ENCODE measurements around the gene PLEKHM3.
"Not testable (repeated sequence)": the region's sequence is repeated elsewhere in the genome, so short reads cannot be mapped to it uniquely, and the experiment has no call there.

The PLEKHM3 gene

DNA sequence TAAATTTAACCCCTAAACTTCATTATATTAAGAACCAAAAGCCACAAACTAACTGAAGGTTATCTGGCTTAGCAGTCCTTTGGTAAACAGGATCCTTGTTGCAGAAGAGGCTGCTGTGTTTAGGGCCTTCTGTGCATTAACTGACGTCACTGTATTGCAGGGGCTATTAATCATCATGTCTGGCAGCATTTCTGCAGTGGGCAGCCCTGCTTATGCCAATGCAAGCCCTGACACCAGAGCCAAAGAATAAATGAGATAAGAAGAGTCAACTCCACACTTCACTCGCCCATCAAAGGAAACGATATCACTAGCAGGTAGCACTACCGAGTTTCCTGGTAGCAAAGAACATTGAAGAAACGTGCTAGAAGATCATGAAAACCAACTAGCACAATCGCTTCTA is 110.6 kb downstream of the PLEKHM3 start:
- DNase-seq = no peak

DNA sequence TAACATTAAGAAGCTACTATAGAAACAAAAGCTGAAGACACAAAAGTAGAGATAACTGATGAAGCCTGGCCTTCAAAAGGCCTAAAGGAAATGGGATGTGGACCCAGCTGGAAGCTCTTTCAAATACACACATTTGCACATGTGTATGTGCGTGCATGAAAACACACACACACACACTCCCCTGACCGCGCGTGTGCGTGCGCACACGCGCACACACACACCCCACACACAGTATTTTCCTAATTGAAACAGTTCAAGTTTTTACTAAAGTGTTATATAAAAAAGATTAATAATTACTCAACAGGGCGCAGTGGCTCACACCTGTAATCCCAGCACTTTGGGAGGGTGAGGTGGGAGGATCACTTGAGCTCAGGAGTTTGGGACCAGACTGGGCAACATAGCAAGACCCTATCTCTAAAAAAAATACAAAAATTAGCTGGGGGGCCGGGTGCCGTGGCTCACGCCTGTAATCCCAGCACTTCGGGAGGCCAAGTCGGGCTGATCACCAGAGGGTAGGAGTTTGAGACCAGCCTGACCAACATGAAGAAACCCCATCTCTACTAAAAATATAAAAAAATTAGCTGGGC is 111.5 kb downstream of the PLEKHM3 start:
- DNase-seq = no peak

DNA sequence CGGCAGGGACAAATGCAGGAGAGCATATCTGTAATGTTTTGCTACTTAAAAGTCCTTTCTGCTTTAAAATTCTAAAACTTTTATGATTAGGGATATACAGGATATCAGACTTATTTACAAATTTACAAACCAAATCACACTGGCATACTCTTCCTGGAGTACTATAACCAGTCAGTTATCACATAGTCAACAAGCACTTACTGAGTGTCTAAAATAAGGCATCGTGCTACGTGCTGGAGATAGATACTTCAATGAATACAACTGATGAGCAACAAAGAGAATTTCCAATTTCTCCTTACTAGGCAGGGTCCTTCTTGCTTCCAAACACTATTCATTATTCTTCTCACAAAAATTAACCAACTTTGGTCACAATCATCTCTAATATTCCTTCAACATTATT is 113.5 kb downstream of the PLEKHM3 start:
- no peak for DNase-seq

DNA sequence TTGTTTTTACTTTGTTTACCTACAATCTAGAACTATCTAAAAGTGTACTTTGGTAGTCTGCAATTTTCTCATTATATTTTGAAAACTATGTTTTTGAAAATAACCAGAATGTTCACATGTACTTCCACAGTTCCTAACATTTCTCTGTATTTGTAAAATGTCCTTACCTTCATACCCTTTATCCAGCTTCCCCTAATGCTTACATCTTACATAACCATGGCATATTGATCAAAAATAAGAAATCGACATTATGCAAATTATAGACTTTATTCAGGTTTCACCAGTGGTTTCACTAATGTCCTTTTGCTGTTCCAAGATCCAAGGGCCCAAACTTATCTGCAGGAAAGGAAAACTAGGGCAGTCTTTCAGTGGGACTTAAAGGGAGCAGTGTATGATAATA is 114.1 kb downstream of the PLEKHM3 start:
- no peak for DNase-seq

DNA sequence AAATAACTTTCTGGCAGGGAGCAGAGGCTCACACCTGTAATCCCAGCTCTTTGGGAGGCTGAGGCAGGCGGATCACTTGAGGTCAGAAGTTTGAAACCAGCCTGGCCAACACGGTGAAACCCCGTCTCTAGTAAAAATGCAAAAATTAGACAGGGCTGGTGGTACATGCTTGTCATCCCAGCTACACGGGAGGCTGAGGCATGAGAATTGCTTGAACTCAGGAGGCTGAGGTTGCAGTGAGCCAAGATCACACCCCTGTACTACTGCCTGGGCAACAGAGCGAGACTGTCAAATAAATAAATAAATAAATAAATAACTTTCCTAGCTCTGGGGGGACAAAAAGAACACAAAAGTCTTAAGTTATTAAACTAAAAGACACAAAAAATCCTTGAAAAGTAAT is 118.8 kb downstream of the PLEKHM3 start:
- DNase-seq = not testable (repeated sequence)

DNA sequence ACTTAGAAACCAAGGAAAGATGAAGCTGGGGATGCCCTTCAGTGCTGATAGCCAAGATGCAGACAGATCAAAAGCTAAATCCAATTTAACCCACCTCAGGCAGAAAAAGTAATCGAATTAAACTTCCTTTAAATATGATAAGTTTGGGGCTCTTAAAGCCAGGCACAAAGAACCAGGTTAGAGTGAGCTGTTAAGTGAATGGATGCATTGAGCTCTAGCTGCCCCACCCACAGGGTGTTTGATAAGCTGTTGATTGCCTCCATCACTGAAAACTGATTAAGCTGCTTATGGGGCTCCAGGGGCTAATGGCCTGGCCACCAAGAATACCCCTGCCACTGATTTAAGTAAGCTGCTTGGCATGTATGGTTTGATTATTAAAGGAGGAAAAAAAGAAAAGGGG is 119.8 kb downstream of the PLEKHM3 start:
- DNase-seq = no peak

DNA sequence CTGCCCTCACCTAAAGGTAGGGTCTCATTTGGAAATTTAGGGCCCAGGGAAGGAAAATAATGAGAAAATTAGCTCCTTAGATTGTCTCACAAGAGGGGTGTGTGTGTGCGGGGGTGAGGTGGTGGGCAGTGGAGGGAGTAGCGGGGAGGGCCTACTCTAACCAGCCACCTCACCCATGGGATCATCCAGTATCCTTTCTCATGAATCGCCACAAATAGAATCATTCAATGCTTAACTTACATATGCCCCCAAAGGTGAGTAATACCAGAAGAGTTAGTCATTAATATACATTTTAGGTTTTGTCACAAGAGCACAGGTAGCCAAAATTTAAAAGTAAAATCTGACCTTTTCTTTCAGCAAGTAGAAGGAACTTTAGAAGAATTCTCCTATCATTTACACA is 122.1 kb downstream of the PLEKHM3 start:
- DNase-seq = no peak

DNA sequence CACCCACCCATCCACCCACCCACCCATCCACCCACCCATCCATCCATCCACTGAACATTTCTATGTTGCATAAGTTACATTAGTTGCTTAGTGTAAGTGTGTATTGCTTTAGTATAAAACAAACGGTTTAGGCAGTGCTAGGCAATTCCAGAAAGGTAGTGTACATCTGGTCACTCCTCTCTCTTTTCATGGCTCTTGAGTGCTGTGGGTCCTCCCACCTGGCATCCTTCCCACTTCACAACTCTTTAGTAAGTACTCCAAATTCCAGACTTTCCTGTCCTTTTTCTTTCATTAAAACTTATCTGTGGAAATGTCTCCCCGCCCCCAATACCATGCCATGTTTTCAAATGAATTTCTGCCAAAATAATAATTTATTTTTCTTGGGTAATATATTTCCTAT is 122.5 kb downstream of the PLEKHM3 start:
- DNase-seq = no peak

DNA sequence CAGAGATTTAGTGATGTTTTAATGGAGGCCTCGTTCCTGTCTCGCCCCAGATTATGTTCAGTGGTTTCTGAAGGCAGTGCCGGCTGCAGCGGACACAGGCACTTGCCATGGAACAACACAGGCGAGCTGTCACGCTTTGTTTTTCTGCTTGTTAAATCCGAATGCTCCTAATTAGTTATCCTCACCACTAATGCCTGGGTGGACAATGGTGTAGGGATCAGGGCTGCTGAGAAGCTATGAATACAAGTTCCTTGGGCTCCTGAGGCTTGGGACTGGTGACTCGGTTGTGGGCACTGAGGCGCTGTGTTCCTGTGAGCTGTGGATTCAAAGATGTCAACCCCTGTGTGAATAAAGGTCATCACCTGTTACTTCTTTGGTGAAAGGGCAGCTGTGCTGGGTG is 123.5 kb downstream of the PLEKHM3 start:
- no peak for DNase-seq

DNA sequence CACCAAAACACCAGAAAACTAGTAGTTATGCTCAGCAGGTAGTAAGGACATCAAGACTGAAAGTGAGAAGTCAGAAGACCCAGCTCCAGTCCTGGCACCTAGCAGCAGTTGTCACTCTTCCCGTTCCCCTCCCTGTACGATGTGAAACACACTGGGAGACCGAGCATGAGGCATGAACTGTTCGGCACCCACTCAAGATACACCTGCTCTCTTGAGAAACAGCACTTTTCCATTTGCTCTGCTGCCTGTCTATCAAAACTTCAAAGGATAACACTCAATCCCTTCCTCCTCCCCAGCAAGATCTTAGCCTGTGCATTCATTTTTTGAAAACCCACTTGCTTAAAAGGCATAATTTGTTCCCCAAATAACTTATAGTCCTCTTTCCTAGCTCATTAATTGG is 123.9 kb downstream of the PLEKHM3 start:
- no peak for DNase-seq

DNA sequence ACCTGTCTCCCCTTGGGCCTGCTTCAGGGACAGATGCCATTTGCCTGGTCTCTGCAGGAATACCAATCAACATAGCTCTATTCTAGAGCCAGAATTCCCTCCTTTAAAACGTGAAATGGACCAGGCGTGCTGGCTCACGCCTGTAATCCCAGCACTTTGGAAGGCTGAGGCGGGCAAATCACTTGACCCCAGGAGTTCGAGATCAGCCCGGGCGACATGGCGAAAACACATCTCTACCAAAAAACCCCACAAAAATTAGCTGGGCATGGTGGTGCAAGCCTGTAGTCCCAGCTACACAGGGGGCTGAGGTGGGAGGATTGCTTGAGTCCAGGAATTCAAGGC is 127.0 kb downstream of the PLEKHM3 start:
- DNase-seq = no peak

DNA sequence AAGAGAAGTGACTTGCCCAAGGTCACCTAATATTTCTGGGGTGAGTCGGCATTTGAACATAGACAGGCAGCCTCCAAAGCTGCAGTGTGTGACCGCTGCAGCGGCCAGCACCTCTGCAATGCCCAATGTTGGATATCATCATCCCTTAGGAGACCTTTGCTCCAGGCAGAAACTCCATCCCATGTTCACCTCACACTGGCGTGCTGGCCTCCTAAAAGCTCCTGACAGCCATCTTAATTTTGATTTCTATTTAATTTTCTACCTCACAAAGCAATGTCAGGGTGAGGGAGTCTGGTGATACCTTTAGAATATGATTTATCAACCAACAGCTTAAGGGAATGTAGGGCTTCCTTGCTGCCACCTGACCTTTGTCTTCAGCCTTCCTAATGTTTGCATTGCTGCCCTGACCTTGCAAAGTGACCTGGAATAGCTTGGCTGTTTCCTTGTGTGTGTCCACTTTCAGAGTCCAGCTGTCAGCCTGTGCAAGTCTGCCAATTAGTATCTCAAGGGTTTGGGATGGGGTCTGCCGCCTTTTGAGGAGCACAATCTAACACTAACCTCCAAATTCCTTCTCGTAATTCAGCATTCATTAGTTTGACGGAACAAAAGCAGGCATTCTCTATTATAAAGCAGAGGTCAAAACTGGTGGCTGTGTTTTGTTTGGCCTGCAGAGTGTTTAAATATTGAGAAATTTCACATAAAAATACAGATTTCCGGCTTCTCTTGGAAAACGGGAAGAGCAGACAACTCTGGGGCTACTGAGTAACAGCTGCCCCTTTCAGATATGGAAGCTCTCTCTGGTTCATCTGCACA is 127.6 kb downstream of the PLEKHM3 start:
- DNase-seq = no peak

DNA sequence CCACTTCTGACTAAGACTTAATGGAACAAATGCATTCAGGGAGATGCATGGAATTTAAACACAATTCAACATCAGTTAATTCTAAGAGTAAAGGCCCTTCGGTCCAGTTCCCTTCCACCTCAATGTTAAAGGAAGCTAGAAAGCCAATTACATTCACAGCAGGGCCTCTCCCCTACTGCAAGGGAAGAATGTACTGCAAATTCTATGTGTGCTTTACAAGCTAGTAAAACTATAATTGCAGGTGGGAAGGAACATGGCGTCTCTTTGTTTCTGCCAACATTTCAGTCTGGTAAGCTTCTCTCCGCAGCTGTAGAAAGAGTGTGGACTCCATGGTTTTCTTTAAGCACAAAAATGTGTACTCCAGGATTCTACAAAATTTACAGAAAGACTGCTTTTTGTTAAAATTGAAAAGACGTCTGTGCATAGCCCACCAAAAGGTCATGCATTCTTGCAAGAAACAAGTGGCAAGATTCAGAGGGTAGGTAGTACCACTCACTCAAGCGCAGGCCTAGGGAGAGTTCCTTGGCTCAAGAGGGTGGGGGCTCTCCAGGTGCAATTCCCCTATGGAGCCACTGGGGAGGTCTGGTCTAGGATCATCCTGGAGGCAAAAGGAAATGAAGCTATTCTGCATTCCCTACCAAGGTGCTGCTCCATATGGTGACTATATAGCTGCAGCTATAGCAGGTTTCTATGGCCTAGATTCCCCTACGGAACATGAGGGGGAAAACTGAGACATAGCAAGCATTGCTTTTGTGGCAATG is 128.6 kb downstream of the PLEKHM3 start:
- DNase-seq = no peak

DNA sequence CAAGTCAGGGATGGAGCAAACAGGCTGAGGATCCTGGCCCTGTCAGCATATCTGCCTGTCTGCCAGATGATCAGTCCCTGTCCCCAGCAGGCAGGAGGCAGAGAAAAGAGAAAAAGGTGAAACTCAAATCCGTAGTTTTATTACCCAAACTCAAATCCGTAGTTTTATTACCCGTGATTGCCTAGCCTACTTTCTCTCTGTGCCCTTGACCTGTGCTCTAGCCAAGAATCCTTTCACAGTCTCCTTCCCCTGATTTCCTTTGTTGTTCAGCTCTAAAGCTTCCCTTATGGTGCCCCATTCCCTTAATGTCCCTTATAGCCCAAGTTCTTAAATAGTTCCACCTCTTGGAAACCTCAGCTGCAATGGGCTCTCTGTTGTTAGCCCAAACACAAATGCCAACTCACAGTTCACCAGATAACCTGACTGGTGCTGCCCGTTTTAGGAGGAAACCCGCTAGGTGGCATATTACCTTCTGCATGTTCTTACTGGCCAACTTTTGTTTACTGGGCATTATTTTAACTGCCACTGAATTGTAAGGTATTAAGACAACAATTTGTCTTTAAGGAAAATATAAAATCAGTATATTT is 130.0 kb downstream of the PLEKHM3 start:
- no peak for DNase-seq

DNA sequence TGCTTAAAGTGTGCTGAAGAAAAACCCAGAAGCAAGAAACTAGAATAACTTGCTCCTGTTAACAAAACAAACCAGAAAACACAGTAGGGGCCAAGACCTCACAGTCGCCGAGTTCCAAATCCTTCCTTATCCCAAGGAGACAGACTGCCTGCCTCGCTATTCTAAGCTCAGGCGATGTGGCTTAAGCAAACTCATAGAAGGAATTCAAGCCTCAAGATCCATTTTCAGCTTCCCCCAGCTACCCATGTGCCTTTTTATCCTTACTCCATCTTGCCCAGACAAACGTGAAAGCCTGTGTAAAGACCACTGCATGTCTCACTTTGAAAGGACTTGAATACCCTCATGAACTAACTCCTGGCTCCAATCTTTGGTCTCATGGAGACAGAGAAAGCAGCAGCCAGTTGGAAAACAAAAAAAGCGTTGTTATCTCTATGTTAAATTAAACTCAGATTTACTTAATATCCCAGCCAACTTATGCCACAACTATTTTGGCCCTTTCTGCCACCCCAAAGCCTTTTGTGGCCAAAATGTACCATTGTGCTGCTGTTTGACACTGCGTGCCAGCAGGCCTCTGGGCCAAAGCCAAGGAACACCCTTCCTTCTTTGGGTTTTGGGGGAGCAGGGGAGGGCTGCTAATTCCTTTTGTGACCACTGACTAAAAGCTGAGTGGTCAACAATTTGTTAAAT is 132.5 kb downstream of the PLEKHM3 start:
- DNase-seq = no peak

DNA sequence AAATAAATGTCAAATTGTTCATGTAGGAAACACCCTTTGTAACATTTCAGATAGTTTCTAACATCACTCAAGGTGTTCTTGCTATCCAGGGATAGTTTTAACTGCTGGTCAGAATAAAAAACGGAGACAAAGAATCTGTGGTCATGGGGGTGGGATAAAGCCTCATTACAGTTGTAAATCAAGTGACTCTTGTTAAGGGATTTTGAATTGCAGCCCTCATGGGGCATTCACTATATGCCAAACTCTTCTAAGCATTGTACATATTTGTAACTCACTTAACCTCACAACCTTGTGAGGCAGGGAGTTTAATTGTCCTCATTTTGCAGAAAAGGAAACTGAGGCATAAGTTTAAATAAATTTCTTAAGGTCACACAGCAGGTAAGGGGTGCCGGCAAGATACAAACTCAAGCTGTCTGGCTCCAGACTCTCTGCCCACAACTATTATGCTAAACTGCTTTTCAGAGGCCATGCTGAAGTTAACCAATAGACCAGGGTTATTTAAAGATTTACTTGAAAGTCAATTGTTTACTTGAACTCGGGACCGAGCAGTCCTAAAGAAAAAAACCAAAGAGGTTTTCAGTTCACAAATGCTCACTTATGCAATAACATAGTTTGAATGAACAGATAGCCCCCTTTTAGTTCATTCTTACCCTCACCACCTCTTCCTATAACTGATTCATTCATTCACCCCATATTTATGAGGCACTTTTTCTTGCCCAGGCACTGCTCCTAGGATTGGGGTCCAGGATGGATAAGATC is 134.1 kb downstream of the PLEKHM3 start:
- DNase-seq = no peak

DNA sequence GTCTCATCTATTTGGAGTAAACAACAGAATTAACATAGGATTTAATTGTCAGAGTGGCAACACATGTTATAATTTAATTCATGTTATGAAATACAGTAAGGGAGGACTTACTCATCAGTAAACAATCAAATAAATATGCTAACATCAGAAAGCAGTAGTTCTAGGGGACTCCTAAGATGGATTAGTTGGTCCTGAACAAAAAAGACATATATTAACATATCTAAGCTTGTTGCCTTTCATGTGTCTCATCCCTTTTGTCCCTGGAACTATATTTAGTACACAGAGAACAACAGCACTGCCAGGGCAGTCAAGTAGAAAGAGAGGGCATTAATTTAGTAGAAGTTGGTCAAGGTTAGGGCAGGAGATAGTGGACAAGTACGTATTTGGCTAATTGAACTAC is 137.8 kb downstream of the PLEKHM3 start:
- DNase-seq = no peak

DNA sequence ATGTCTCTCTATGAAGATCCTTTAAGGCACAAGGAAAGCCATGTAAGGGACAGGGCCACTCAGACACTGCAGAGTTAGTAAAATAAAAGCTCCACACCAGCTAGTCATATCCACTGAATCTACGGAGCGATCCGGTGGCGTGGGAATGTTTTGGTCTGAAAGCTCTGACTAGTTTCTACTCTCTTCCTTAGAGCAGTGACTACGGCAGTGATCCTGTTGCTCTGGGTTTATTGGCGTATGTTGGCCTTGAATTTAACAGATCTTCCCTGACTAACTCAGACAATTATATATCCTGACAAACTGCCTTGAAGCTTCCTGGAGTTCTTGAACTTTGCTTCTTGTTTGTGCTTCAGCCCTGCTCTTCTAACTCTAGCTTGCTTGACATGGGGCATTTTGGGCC is 140.3 kb downstream of the PLEKHM3 start:
- no peak for DNase-seq

DNA sequence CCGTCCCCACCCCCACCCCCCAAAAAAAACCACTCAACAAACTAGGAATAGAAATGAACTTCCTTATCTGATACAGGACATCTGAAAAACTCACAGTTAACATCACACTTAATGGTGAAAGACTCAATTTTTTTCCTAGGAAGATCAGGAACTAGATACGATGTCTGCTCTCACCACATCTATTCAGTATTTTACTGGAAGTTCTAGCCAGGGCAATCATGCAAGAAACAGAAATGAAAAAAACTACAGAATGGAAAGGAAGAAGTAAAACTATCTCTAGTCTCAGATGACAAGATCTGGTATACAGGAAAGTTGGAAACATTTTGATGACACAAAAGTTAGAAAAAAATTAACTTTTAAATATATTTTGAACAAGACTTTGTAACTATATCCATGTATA is 141.2 kb downstream of the PLEKHM3 start:
- DNase-seq = no peak

DNA sequence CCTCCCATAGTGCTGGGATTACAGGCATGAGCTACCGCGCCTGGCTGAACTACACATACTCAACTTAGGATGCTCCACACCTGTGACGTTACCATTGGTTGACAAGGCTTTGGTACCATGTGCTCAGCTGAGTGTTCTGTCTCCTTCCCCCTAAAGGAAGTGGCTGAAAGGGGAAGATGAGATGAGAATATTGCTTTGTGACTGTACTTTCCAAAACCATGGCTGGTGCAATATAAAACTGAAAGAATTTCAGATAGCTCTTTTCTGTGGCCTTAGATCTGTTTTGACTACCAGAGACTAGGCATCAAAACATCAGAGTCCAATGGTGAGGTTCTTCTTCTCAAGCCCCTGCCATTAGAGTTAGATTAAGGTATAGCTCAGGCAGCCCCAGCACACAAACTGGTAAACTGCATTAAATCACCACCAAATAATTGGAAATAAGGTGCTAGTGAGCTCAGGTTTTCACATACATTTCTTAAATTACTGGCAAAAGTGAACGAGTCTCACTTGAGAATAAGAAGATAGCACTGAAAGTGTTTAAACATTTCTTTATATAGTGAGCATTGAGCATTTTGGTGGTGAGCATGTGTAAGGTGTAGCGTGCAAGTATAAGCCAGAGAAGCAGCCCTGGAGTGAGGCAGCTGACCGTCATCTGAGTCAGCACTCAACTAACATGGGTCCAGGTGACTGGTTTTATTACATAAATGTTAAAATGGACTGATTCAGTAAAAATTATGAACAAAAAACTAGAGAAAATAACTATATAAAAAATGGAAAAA is 142.1 kb downstream of the PLEKHM3 start:
- DNase-seq = no peak

DNA sequence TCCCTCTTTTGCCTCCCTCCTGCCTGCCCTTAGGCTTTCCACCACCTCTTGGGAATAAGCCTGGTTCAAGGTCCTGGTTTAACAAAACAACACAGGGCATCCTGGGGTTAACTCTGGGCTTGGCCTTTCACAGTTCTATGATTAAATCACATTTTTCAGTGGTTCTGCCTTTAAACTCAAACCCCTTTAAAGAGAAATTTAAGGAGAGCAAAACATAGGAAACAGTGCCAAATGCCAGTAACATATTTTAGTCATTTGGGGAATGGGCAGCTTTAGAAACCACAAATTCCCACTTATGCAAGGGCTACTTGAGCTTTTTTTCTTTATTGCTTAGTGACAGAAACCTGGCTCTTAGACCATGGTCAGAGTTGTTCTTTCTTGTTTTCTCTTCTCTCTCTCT is 143.4 kb downstream of the PLEKHM3 start:
- DNase-seq = no peak

DNA sequence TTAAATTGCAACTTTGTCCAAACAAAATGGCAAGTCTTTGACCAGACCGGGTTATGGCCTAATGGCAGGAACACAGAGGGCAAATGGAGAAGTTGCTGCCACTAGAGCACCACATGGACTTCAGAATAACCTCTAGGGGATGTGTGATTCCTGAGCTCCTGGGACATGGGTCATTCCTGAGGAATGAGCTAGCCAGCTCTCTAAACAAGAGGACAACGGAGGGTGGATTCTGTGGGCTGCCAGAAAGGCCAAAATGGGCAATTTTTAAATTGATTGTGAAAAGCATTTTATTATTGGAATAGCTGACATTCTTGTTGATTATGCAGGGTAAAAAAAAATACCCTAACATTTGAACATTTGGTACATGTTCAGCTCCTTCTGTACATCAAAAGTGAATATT is 145.8 kb downstream of the PLEKHM3 start:
- no peak for DNase-seq

Data from activated T-cell treated with anti-CD3 and anti-CD28 coated beads, Interleukin-2, amount 50 U/mL, for 48 hours (primary cell).